ENCODE measurements around the gene CLUH.

- no peak for TF ChIP-seq POLR2A (IDR thresholded peaks at IDR 0.05)
- TF ChIP-seq, protein P1, sequence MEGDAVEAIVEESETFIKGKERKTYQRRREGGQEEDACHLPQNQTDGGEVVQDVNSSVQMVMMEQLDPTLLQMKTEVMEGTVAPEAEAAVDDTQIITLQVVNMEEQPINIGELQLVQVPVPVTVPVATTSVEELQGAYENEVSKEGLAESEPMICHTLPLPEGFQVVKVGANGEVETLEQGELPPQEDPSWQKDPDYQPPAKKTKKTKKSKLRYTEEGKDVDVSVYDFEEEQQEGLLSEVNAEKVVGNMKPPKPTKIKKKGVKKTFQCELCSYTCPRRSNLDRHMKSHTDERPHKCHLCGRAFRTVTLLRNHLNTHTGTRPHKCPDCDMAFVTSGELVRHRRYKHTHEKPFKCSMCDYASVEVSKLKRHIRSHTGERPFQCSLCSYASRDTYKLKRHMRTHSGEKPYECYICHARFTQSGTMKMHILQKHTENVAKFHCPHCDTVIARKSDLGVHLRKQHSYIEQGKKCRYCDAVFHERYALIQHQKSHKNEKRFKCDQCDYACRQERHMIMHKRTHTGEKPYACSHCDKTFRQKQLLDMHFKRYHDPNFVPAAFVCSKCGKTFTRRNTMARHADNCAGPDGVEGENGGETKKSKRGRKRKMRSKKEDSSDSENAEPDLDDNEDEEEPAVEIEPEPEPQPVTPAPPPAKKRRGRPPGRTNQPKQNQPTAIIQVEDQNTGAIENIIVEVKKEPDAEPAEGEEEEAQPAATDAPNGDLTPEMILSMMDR (IDR thresholded peaks at IDR 0.05): no peak
These were observed 559 bp downstream of the CLUH start for GRCh38 chr17:2710803-2711607.

Measured in gastroesophageal sphincter (tissue), 3 donors.